HG03025 (cell line): Measurements from ENCODE around the gene CLASRP.
"Not testable (repeated sequence)": the region's sequence is repeated elsewhere in the genome, so short reads cannot be mapped to it uniquely, and the experiment has no call there.

ENCODE experiments used
- ATAC-seq: cut with Tn5 transposase; IDR thresholded peaks from one replicate; pipeline ENCODE4 v1.9.1; 2021; ENCODE audit warnings: mild to moderate bottlenecking, moderate library complexity; ENCODE audit not compliant: unreplicated experiment, low FRiP score

The CLASRP gene

DNA sequence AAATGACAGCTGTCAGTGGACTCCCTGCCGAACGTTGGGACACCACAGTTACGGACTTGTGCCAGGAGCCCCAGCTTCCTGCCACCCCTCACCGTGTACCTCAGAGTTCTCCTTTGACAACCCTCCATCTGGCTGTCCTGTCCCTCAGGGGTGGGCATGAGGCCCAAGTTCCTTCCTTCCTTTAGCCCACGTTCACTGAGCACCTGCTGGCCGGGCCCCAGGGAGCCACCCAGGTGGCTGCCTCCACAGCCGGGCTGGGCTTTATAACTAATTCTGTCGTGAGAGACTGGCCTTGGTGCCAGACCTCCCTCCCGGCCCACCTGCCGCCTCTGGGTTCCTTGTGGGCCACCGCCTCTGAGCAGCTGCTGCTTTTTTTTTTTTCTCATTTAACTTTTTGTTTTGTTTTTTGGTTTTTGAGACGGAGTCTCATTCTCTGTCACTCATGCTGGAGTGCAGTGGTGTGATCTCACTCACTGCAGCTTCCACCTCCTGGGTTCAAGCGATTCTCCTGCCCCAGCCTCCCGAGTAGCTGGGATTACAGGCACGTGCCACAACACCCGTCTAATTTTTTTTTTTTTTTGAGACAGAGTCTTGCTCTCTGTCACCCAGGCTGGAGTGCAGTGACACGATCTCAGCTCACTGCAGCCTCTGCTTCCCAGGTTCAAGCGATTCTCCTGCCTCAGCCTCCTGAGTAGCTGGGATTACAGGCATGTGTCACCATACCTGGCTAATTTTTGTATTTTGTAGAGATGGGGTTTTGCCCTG, 79.9 kb downstream of the CLASRP start:
- not testable (repeated sequence) for ATAC-seq

DNA sequence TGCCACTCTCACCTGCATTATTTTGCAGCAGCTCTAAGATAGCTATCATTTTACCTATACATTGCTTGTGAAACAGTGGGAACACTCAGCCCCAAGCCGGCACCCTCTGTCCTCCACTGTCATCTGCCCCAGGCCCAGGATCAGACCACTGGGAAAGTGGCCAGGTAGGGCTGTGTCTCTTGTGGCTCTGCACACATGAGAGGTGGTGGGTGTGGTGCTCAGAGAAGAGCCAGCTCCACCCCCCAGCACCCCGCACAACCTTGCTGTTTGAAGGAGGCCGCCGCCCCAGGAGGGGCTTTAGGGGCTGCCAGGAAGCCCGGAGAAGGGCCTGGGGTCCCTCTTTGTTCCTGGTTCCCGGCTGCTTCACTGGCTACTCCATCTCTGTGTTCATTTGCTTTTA, 80.7 kb downstream of the CLASRP start:
- no peak for ATAC-seq
